HepG2 (cell line): ENCODE results near the gene AFG1L. TPM values are rescaled to one million over a fixed set of nuclear protein-coding genes. Genes with fewer than 3 reads are reported as not detected.

Experiments
- ARNTL ChIP-seq: sonication (generic); formaldehyde crosslinking; IDR thresholded peaks from 2 replicates; pipeline ENCODE4 v1.4.0; 2020; ENCODE audit warnings: mild to moderate bottlenecking, missing genetic modification reagents
- BRCA1 ChIP-seq: sonication (generic); formaldehyde crosslinking; IDR thresholded peaks from 2 replicates; pipeline ENCODE4 v1.4.0; 2020; ENCODE audit warnings: missing genetic modification reagents
- ELF1 ChIP-seq: sonication (generic); formaldehyde crosslinking; IDR thresholded peaks from 2 replicates; pipeline ENCODE4 v1.4.0; 2020; ENCODE audit warnings: missing genetic modification reagents
- ETV6 ChIP-seq: sonication (generic); formaldehyde crosslinking; conservative IDR thresholded peaks from 2 replicates; pipeline ENCODE4 v1.4.0; 2020; ENCODE audit warnings: missing genetic modification reagents
- MATR3 ChIP-seq: sonication (generic); formaldehyde crosslinking; IDR thresholded peaks from 2 replicates; pipeline ENCODE4 v1.4.0; 2020; ENCODE audit warnings: missing genetic modification reagents
- MAX ChIP-seq: IDR thresholded peaks from 2 replicates; pipeline ENCODE4 v1.6.1; 2012; ENCODE audit warnings: inconsistent platforms
- MYPOP ChIP-seq: sonication (generic); formaldehyde crosslinking; IDR thresholded peaks from 2 replicates; pipeline ENCODE4 v1.8.1; 2023; ENCODE audit warnings: mild to moderate bottlenecking, moderate library complexity, missing genetic modification reagents
- YY1 ChIP-seq: IDR thresholded peaks from 2 replicates; pipeline ENCODE4 v1.6.1; 2011; ENCODE audit warnings: low read length, low read depth, moderate library complexity, mild to moderate bottlenecking; ENCODE audit not compliant: insufficient read depth, insufficient replicate concordance
- ZBTB46 ChIP-seq: sonication (generic); formaldehyde crosslinking; IDR thresholded peaks from 2 replicates; pipeline ENCODE4 v1.4.0; 2020; ENCODE audit warnings: mild to moderate bottlenecking, missing genetic modification reagents, borderline replicate concordance
- ZNF282 ChIP-seq: fragments of 450-650 bp; IDR thresholded peaks from 2 replicates; pipeline ENCODE4 v1.6.1; 2018; ENCODE audit not compliant: partially characterized antibody
- ZNF3 ChIP-seq: IDR thresholded peaks from 2 replicates; pipeline ENCODE4 v1.7.0; 2017; ENCODE audit warnings: inconsistent platforms
- ZNF431 ChIP-seq: sonication (generic); formaldehyde crosslinking; IDR thresholded peaks from 2 replicates; pipeline ENCODE4 v1.9.0; 2022; ENCODE audit warnings: missing genetic modification reagents, low read depth, mild to moderate bottlenecking, borderline replicate concordance
- ZNF724P ChIP-seq: sonication (generic); formaldehyde crosslinking; IDR thresholded peaks from 2 replicates; pipeline ENCODE4 v1.8.0; 2022; ENCODE audit warnings: missing genetic modification reagents, borderline replicate concordance
- ZSCAN9 ChIP-seq: IDR thresholded peaks from 2 replicates; pipeline ENCODE4 v1.6.1; 2016; ENCODE audit warnings: borderline replicate concordance
- polyA plus RNA-seq, 8 experiments: library from polyadenylated mRNA; depleted of rRNA in 3 of 8; stranded (reverse) in 7 of 8; unstranded in 1 of 8; fragments of >200 nt; fragmentation: Illumina TruSeq in 4 of 8; extraction: Trizol in 4 of 8; gene quantifications; 2 replicates each; pipeline versions ENCODE4 v1.2.1 to v1.2.3, GENCODE V29; 2011 to 2016; ENCODE audit warnings: low read depth in 4 of 8, missing spikeins in 1 of 8, mixed read lengths in 1 of 8; ENCODE audit not compliant: insufficient read depth in 1 of 8
- total RNA-seq, 5 experiments: library from RNA; depleted of rRNA; stranded (reverse); fragments of >200 nt; fragmentation: Illumina TruSeq; extraction: Trizol; gene quantifications; 2 replicates each; pipeline ENCODE4 v1.2.3, GENCODE V29; 2016; ENCODE audit warnings: low read depth in 1 of 5
- TF ChIP-seq, protein P1 (sequence below): sonication (generic); formaldehyde crosslinking; IDR thresholded peaks from 2 replicates; pipeline ENCODE4; 2020; ENCODE audit warnings: missing genetic modification reagents, mild to moderate bottlenecking, borderline replicate concordance
- TF ChIP-seq, protein P2 (sequence below): sonication (generic); formaldehyde crosslinking; IDR thresholded peaks from 2 replicates; pipeline ENCODE4 v1.4.0; 2020; ENCODE audit warnings: missing genetic modification reagents
- TF ChIP-seq, protein P3 (sequence below): sonication (generic); formaldehyde crosslinking; IDR thresholded peaks from 2 replicates; pipeline ENCODE4 v1.5.0; 2020; ENCODE audit warnings: mild to moderate bottlenecking, missing genetic modification reagents

Gene AFG1L
- total and polyA plus RNA-seq, 2 of the 13 experiments (the other 11 are each of a cell fraction or from before 2014, with no cell fraction given), result 3.1 to 14.0 TPM

GRCh38 chr6:108294727-108295625 is at the start of gene AFG1L (continued):
- TF ChIP-seq, protein P1, sequence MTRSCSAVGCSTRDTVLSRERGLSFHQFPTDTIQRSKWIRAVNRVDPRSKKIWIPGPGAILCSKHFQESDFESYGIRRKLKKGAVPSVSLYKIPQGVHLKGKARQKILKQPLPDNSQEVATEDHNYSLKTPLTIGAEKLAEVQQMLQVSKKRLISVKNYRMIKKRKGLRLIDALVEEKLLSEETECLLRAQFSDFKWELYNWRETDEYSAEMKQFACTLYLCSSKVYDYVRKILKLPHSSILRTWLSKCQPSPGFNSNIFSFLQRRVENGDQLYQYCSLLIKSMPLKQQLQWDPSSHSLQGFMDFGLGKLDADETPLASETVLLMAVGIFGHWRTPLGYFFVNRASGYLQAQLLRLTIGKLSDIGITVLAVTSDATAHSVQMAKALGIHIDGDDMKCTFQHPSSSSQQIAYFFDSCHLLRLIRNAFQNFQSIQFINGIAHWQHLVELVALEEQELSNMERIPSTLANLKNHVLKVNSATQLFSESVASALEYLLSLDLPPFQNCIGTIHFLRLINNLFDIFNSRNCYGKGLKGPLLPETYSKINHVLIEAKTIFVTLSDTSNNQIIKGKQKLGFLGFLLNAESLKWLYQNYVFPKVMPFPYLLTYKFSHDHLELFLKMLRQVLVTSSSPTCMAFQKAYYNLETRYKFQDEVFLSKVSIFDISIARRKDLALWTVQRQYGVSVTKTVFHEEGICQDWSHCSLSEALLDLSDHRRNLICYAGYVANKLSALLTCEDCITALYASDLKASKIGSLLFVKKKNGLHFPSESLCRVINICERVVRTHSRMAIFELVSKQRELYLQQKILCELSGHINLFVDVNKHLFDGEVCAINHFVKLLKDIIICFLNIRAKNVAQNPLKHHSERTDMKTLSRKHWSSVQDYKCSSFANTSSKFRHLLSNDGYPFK, result peak; percentile 89; the same call in 1 of the 2 replicates
- TF ChIP-seq MAX (peak; percentile 93), ZNF282 (no peak), ETV6 (0 out of 2 replicates have a peak, but pooled peaks have one; percentile 25), ZNF431 (CRISPR knock-in tag) (no peak), YY1 (peak; percentile 95), MATR3 (CRISPR knock-in tag) (no peak), MYPOP (CRISPR knock-in tag) (peak; percentile 45; the same call in 1 of the 2 replicates), BRCA1 (no peak), ZNF724P (CRISPR knock-in tag) (0 out of 2 replicates have a peak, but pooled peaks have one; percentile 73), ZBTB46 (CRISPR knock-in tag) (no peak), ELF1 (peak; percentile 95), ZNF3 (no peak), ZSCAN9 (peak; percentile 59; the same call in 1 of the 2 replicates), ARNTL (CRISPR knock-in tag) (0 out of 2 replicates have a peak, but pooled peaks have one; percentile 59)
- TF ChIP-seq, protein P2, sequence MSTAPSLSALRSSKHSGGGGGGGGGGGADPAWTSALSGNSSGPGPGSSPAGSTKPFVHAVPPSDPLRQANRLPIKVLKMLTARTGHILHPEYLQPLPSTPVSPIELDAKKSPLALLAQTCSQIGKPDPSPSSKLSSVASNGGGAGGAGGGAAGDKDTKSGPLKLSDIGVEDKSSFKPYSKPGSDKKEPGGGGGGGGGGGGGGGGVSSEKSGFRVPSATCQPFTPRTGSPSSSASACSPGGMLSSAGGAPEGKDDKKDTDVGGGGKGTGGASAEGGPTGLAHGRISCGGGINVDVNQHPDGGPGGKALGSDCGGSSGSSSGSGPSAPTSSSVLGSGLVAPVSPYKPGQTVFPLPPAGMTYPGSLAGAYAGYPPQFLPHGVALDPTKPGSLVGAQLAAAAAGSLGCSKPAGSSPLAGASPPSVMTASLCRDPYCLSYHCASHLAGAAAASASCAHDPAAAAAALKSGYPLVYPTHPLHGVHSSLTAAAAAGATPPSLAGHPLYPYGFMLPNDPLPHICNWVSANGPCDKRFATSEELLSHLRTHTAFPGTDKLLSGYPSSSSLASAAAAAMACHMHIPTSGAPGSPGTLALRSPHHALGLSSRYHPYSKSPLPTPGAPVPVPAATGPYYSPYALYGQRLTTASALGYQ (CRISPR knock-in tag), result peak; percentile 79
- TF ChIP-seq, protein P3, sequence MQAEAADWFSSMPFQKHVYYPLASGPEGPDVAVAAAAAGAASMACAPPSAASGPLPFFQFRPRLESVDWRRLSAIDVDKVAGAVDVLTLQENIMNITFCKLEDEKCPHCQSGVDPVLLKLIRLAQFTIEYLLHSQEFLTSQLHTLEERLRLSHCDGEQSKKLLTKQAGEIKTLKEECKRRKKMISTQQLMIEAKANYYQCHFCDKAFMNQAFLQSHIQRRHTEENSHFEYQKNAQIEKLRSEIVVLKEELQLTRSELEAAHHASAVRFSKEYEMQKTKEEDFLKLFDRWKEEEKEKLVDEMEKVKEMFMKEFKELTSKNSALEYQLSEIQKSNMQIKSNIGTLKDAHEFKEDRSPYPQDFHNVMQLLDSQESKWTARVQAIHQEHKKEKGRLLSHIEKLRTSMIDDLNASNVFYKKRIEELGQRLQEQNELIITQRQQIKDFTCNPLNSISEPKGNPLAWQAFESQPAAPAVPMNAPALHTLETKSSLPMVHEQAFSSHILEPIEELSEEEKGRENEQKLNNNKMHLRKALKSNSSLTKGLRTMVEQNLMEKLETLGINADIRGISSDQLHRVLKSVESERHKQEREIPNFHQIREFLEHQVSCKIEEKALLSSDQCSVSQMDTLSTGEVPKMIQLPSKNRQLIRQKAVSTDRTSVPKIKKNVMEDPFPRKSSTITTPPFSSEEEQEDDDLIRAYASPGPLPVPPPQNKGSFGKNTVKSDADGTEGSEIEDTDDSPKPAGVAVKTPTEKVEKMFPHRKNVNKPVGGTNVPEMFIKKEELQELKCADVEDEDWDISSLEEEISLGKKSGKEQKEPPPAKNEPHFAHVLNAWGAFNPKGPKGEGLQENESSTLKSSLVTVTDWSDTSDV (CRISPR knock-in tag), result no peak
